Adipose tissue (tissue), 3 donors: ENCODE results near the gene CFAP46. TPM values are rescaled to one million over a fixed set of nuclear protein-coding genes. Genes with fewer than 3 reads are reported as not detected.

ENCODE experiments used
- H3K27ac ChIP-seq: one replicate; pipeline ENCODE4 v1.5.1; 2013; ENCODE audit warnings: low read depth, low read length
- WGBS, 3 donors: extraction: QIAGEN DNeasy Blood & Tissue Kit; methylation state at CpG; one replicate each; pipeline ENCODE4 v1.1.7; 2013; 5-methylcytosine and 5-hydroxymethylcytosine counted together
- polyA plus RNA-seq, 3 donors: library from polyadenylated mRNA; stranded (reverse); fragments of 200-250 nt; gene quantifications; one replicate each; pipeline ENCODE4 v1.2.3, GENCODE V29; 2013
- donor health status: healthy with polysubstance abuse.
- donor health status: Bipolar disorder and iron deficiency.
- donor health status: healthy.

CFAP46 gene
- polyA plus RNA-seq, 3 donors = 0.13 to 0.38 TPM; not detected in 1

GRCh38 chr10:132770061-132771021, 172.0 kb downstream of the CFAP46 start:
- WGBS, 3 donors = 95 to 97% (median 97%) methylated on average over 45 of the region's 45 CpGs
- no peak overlapping the region for H3K27ac ChIP-seq

GRCh38 chr10:132768346-132769248, 173.8 kb downstream of the CFAP46 start:
- no peak overlapping the region for H3K27ac ChIP-seq
- 97 to 98% (median 97%) methylated on average over 41 of the region's 41 CpGs for WGBS, 3 donors

GRCh38 chr10:132766291-132766690, 176.1 kb downstream of the CFAP46 start:
- H3K27ac ChIP-seq = no peak overlapping the region
- 92 to 96% (median 94%) methylated on average over 13 of the region's 13 CpGs for WGBS, 3 donors

GRCh38 chr10:132765435-132765834, 176.9 kb downstream of the CFAP46 start:
- H3K27ac ChIP-seq = no peak overlapping the region
- WGBS, 3 donors = 91 to 95% (median 94%) methylated on average over 11 of the region's 11 CpGs

GRCh38 chr10:132764108-132764507, 178.3 kb downstream of the CFAP46 start:
- no peak overlapping the region for H3K27ac ChIP-seq
- WGBS, 3 donors = 81 to 90% (median 87%) methylated on average over 11 of the region's 11 CpGs

- 90 to 95% (median 94%) methylated on average over 5 of the region's 5 CpGs for WGBS, 3 donors
Observed at GRCh38 chr10:132763545-132763944, 178.8 kb downstream of the CFAP46 start.

GRCh38 chr10:132762267-132762666, 180.1 kb downstream of the CFAP46 start:
- WGBS, 3 donors = 75 to 96% (median 87%) methylated on average over 6 of the region's 6 CpGs
- H3K27ac ChIP-seq = no peak overlapping the region

More at GRCh38 chr10:132763545-132763944, 178.8 kb downstream of the CFAP46 start:
- no peak overlapping the region for H3K27ac ChIP-seq

GRCh38 chr10:132761395-132762060, 180.8 kb downstream of the CFAP46 start:
- WGBS, 3 donors = 97 to 98% (median 98%) methylated on average over 11 of the region's 11 CpGs
- H3K27ac ChIP-seq = no peak overlapping the region

GRCh38 chr10:132758865-132759264, 183.5 kb downstream of the CFAP46 start:
- no peak overlapping the region for H3K27ac ChIP-seq
- 89 to 98% (median 95%) methylated on average over 14 of the region's 14 CpGs for WGBS, 3 donors

Other genes starting within 250 kb of the CFAP46 start
- gene NKX6-2, start 156.4 kb downstream of the CFAP46 start, polyA plus RNA-seq = 1 to 10 TPM in 1 of 3 donors, under 1 TPM in 1, not detected in 1; 0.06 to 1.2 TPM
- gene ADGRA1, start 145.4 kb upstream of the CFAP46 start, polyA plus RNA-seq = under 1 TPM in 2 of 3 donors, not detected in 1; 0.07 to 0.17 TPM
- gene KNDC1, start 217.6 kb upstream of the CFAP46 start, polyA plus RNA-seq = under 1 TPM; 0.13 to 0.34 (median 0.28) TPM